A549 (cell line): ENCODE results near the gene TUBG2. TPM values are rescaled to one million over a fixed set of nuclear protein-coding genes. Genes with fewer than 3 reads are reported as not detected.
"Not testable (repeated sequence)": the region's sequence is repeated elsewhere in the genome, so short reads cannot be mapped to it uniquely, and the experiment has no call there.

Source experiments
- ATAC-seq, 2 experiments: fragments of 200-7000 bp in 1 of 2; fragments of >200 bp in 1 of 2; cut with Nextera tagmentation in 1 of 2; cut with Tn5 transposase in 1 of 2; 3 replicates each; pipeline versions ENCODE4 v1.8.0 to v1.9.1; 2018 to 2020; ENCODE audit warnings: mild to moderate bottlenecking in 1 of 2, moderate library complexity in 1 of 2
- CTCF ChIA-PET: fragments of 300-600 bp; sonication (Branson Sonifier 250); formaldehyde crosslinking; extraction: SDS; loops from one replicate; lab custom pipeline; 2021; ENCODE audit warnings: antibody characterized with exemption, inconsistent platforms; lab: Yijun Ruan, JAX
- POLR2A ChIA-PET: fragments of 350-600 bp; formaldehyde crosslinking; extraction: SDS; loops from one replicate; lab custom pipeline; 2021; ENCODE audit warnings: antibody characterized with exemption, inconsistent platforms; lab: Yijun Ruan, JAX
- DNase-seq, 2 experiments: peaks; one replicate each; pipeline versions ENCODE4 v3.0.0 to v3.0.0-alpha.2; 2011 to 2016; ENCODE audit warnings: low read depth in 1 of 2, low spot score in 1 of 2
- FAIRE-seq: peaks from 2 replicates; lab custom pipeline; 2011; peaks lifted over from hg19 to GRCh38; lab: Jason Lieb, UNC
- H3K27ac ChIP-seq, 2 experiments: fragments of >200 bp; sonication (Bioruptor Twin); formaldehyde crosslinking; 3 replicates each; pipeline ENCODE4 v1.5.1; 2016 to 2017
- H3K4me1 ChIP-seq: fragments of >200 bp; sonication (Bioruptor Twin); formaldehyde crosslinking; 3 replicates; pipeline ENCODE4 v1.6.1; 2016
- H3K4me2 ChIP-seq: fragments of >200 bp; sonication (Bioruptor Twin); formaldehyde crosslinking; 3 replicates; pipeline ENCODE4 v1.6.1; 2016
- H3K4me3 ChIP-seq: fragments of >200 bp; sonication (Bioruptor Twin); formaldehyde crosslinking; 3 replicates; pipeline ENCODE4 v1.5.1; 2016
- H3K9me3 ChIP-seq: fragments of >200 bp; sonication (Bioruptor Twin); formaldehyde crosslinking; 3 replicates; pipeline ENCODE4 v1.6.1; 2016
- BHLHE40 ChIP-seq: IDR thresholded peaks from 2 replicates; pipeline ENCODE4 v1.6.1; 2012; ENCODE audit warnings: low read depth, low read length, inconsistent platforms
- CHD2 ChIP-seq: fragments of 150-350 bp; IDR thresholded peaks from 2 replicates; pipeline ENCODE4 v1.6.1; 2014; ENCODE audit warnings: low read length; ENCODE audit not compliant: partially characterized antibody
- E2F6 ChIP-seq: IDR thresholded peaks from 2 replicates; pipeline ENCODE4 v1.6.1; 2012; ENCODE audit warnings: low read depth, borderline replicate concordance
- EHMT2 ChIP-seq: fragments of 200-600 bp; sonication (generic); IDR thresholded peaks from 2 replicates; pipeline ENCODE4 v1.6.1; 2016; ENCODE audit warnings: antibody characterized with exemption, low read depth, mild to moderate bottlenecking, moderate library complexity
- HEYL ChIP-seq: fragments of 250-450 bp; sonication (Bioruptor Pico); IDR thresholded peaks from 2 replicates; pipeline ENCODE4 v1.8.0; 2021; ENCODE audit warnings: mild to moderate bottlenecking, moderate library complexity
- HOXA7 ChIP-seq: fragments of 250-450 bp; sonication (Bioruptor Pico); IDR thresholded peaks from 2 replicates; pipeline ENCODE4 v1.5.0; 2020; ENCODE audit warnings: mild to moderate bottlenecking, moderate library complexity
- JUN ChIP-seq, 2 experiments: fragments of >200 bp; sonication (Bioruptor Twin); formaldehyde crosslinking; IDR thresholded peaks; 2 replicates in 1 of 2; 3 replicates in 1 of 2; pipeline ENCODE4 v1.6.1; 2016 to 2017
- MAFK ChIP-seq: fragments of 450-650 bp; IDR thresholded peaks from 2 replicates; pipeline ENCODE4 v1.6.1; 2014; ENCODE audit not compliant: partially characterized antibody
- MAZ ChIP-seq: fragments of 150-350 bp; IDR thresholded peaks from 2 replicates; pipeline ENCODE4 v1.6.1; 2014; ENCODE audit warnings: antibody characterized with exemption, low read depth, low read length, borderline replicate concordance
- RCOR1 ChIP-seq: fragments of 150-350 bp; IDR thresholded peaks from 2 replicates; pipeline ENCODE4 v1.6.1; 2014; ENCODE audit warnings: antibody characterized with exemption, low read length, low read depth
- SREBF2 ChIP-seq: fragments of 450-650 bp; IDR thresholded peaks from 2 replicates; pipeline ENCODE4 v1.6.1; 2014; ENCODE audit warnings: mild to moderate bottlenecking, moderate library complexity
- TFCP2L1 ChIP-seq: fragments of 250-450 bp; sonication (Bioruptor Pico); IDR thresholded peaks from 2 replicates; pipeline ENCODE4 v1.5.0; 2021; ENCODE audit warnings: mild to moderate bottlenecking
- ZC3H11A ChIP-seq: fragments of 450-650 bp; IDR thresholded peaks from 2 replicates; pipeline ENCODE4 v1.6.1; 2014; ENCODE audit warnings: antibody characterized with exemption, mild to moderate bottlenecking
- ZFP36 ChIP-seq: fragments of 450-650 bp; IDR thresholded peaks from 2 replicates; pipeline ENCODE4 v1.6.1; 2014; ENCODE audit warnings: borderline replicate concordance; ENCODE audit not compliant: partially characterized antibody
- WGBS: methylation state at CpG from one replicate; pipeline ENCODE4 v1.1.6; 2017; ENCODE audit errors: missing lambda C conversion rate; 5-methylcytosine and 5-hydroxymethylcytosine counted together
- polyA plus RNA-seq, 4 experiments: library from polyadenylated mRNA; depleted of rRNA in 3 of 4; stranded (reverse); fragments of >200 nt; fragmentation: RNase III in 1 of 4; extraction: RNeasy Plus Mini Kit Qiagen cat#74134 plus additional on column Dnase treatment in 1 of 4; gene quantifications; 2 replicates in 3 of 4; 3 replicates in 1 of 4; pipeline ENCODE4 v1.2.3, GENCODE V29; 2011 to 2017
- TF ChIP-seq, protein P1 (sequence below): fragments of 450-650 bp; IDR thresholded peaks from 2 replicates; pipeline ENCODE4 v1.6.1; 2014; ENCODE audit warnings: antibody characterized with exemption
- TF ChIP-seq, protein P2 (sequence below): IDR thresholded peaks from 2 replicates; pipeline ENCODE4 v1.6.1; 2012
- TF ChIP-seq, protein P3 (sequence below): fragments of >200 bp; sonication (Bioruptor Twin); formaldehyde crosslinking; IDR thresholded peaks from 3 replicates; pipeline ENCODE4 v1.5.1; 2016

Gene TUBG2
- polyA plus RNA-seq, 2 of the 4 experiments (the other 2 are of a cell fraction) = 14.9 to 30.6 TPM

DNA sequence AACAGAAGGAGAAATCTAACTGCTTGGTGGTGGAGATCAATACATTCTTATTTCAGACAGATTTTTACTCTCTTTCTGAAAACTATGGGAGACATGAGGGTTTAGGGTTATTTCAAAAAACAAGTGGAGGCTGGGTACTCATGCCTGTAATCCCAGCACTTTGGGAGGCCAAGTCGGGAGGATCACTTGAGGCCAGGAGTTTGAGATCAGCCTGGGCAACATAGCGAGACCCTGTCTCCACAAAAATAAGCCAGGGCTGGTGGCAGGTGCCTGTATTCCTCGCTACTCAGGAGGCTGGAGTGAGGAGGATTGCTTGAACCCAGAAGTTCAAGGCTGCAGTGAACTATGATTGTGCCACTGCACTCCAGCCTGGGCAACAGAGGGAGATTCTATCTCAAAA, 37.1 kb upstream of the TUBG2 start:
- H3K4me1 ChIP-seq = peaks cover 27% of the 10 kb centered on the region
- POLR2A ChIA-PET, H3K4me3 ChIP-seq, H3K9me3 ChIP-seq, DNase-seq, H3K27ac ChIP-seq, FAIRE-seq, ATAC-seq, H3K4me2 ChIP-seq: not testable (repeated sequence)
- CTCF ChIA-PET = interaction anchor here (1.2 to 4.3 kb wide), 5 partner anchors 40 to 142 kb away, joined by 3 to 25 read pairs (median 7); partner anchors contain the start of gene PSMC3IP
- WGBS = 83% methylated on average over 3 of the region's 3 CpGs

- Histone ChIP-seq H3K4me1 (peaks cover 22% of the 10 kb centered on the region), H3K9me3 (no peaks in the 10 kb centered on the region), H3K27ac (no peak overlapping the region), H3K4me3 (no peak overlapping the region), H3K4me2 (no peak overlapping the region; the same call in 2 of the 3 replicates)
- DNase-seq = no peak
- WGBS = 87% methylated on average over 2 of the region's 2 CpGs
- ChIA-PET CTCF (interaction anchor here (0.9 to 4.3 kb wide), 13 partner anchors 9 to 141 kb away, joined by 3 to 25 read pairs (median 6); partner anchors contain the start of genes PLEKHH3, PSMC3IP and RAMP2), POLR2A (interaction anchor here (0.6 to 1.4 kb wide), 3 partner anchors 28 to 55 kb away, joined by 3 to 8 read pairs (median 4); partner anchors contain the start of gene PLEKHH3)
- TF ChIP-seq TFCP2L1 (CRISPR knock-in tag) = no peak
- no peak for TF ChIP-seq E2F6
- TF ChIP-seq JUN (IDR thresholded peaks at IDR 0.05) = no peak
- no peak for TF ChIP-seq RCOR1
- TF ChIP-seq ZC3H11A = no peak
- no peak for TF ChIP-seq BHLHE40
- no peak for TF ChIP-seq HEYL
- TF ChIP-seq ZFP36 = no peak
- TF ChIP-seq SREBF2 = no peak
- no peak for TF ChIP-seq HOXA7 (CRISPR knock-in tag)
- TF ChIP-seq, protein P1, sequence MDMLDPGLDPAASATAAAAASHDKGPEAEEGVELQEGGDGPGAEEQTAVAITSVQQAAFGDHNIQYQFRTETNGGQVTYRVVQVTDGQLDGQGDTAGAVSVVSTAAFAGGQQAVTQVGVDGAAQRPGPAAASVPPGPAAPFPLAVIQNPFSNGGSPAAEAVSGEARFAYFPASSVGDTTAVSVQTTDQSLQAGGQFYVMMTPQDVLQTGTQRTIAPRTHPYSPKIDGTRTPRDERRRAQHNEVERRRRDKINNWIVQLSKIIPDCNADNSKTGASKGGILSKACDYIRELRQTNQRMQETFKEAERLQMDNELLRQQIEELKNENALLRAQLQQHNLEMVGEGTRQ = no peak
- no peak for TF ChIP-seq CHD2
- no peak for TF ChIP-seq MAFK
- TF ChIP-seq MAZ = no peak
- TF ChIP-seq, protein P2, sequence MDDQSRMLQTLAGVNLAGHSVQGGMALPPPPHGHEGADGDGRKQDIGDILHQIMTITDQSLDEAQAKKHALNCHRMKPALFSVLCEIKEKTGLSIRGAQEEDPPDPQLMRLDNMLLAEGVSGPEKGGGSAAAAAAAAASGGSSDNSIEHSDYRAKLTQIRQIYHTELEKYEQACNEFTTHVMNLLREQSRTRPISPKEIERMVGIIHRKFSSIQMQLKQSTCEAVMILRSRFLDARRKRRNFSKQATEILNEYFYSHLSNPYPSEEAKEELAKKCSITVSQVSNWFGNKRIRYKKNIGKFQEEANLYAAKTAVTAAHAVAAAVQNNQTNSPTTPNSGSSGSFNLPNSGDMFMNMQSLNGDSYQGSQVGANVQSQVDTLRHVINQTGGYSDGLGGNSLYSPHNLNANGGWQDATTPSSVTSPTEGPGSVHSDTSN = no peak
- TF ChIP-seq, protein P3, sequence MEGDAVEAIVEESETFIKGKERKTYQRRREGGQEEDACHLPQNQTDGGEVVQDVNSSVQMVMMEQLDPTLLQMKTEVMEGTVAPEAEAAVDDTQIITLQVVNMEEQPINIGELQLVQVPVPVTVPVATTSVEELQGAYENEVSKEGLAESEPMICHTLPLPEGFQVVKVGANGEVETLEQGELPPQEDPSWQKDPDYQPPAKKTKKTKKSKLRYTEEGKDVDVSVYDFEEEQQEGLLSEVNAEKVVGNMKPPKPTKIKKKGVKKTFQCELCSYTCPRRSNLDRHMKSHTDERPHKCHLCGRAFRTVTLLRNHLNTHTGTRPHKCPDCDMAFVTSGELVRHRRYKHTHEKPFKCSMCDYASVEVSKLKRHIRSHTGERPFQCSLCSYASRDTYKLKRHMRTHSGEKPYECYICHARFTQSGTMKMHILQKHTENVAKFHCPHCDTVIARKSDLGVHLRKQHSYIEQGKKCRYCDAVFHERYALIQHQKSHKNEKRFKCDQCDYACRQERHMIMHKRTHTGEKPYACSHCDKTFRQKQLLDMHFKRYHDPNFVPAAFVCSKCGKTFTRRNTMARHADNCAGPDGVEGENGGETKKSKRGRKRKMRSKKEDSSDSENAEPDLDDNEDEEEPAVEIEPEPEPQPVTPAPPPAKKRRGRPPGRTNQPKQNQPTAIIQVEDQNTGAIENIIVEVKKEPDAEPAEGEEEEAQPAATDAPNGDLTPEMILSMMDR = no peak
- no peak for TF ChIP-seq EHMT2
- no peak for ATAC-seq
- FAIRE-seq = no peak
Observed at GRCh38 chr17:42623271-42623670, 35.8 kb upstream of the TUBG2 start.
